GM18867 (cell line): ENCODE data around the gene SEZ6L2.
"Not testable (repeated sequence)": the region's sequence is repeated elsewhere in the genome, so short reads cannot be mapped to it uniquely, and the experiment has no call there.

Experiments used
- ATAC-seq: cut with Tn5 transposase; IDR thresholded peaks from one replicate; pipeline ENCODE4 v1.9.1; 2021; ENCODE audit warnings: mild to moderate bottlenecking, moderate library complexity; ENCODE audit not compliant: unreplicated experiment

The SEZ6L2 gene

DNA sequence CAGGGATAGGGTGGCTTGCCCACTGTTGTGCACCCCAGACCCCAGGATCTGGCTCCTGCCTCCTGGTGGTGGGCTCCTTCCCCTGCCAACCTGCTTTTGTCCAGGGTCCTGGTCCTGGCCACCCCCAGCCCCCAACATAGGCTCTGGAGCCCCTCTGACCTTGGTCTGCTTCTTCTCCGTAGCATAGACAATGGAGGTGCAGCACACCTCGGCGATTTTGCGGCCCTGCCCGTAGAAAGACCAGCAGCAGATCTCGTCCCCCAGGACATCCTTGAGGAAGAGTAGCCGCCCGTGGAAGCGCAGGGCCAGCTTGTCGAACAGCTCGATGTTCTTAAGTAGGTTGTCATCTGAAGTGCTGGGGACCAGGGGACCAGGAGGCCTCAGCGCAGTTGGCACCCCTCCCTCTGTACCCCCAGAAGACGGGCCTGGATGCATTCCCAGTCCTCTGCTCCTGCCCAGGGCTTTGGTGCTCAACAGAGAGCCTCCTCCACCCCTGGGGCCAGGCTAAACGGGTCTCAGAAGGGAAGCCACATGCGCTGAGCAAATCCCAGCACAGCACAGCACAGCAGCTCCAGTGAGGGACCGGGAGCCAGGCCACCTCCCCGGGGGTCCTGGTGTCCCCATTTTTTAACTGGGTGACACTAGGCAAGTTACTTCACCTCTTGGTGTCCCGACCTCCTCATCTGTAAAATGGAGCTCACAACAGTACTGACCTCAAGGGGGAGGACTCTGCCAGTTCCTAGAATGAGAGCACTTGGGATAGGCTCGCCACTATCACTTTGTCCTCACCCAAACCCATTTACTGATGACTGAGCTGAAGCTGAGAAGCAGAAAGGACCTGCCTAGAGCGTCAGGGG is 11.7 kb upstream of the SEZ6L2 start:
- no peak for ATAC-seq

DNA sequence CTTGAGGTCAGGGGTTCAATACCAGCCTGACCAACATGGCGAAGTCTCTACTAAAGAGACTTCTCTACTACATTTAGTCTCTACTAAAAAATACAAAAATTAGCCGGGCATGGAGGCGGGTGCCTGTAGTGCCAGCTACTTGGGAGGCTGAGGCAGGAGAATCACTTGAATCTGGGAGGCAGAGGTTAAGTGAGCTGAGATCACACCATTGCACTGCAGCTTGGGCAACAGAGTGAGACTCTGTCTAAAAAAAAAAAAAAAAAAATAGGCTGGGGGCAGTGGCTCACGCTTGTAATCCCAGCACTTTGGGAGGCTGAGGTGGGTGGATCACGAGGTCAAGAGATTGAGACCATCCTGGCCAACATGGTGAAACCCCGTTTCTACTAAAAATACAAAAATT is 10.5 kb upstream of the SEZ6L2 start:
- not testable (repeated sequence) for ATAC-seq

DNA sequence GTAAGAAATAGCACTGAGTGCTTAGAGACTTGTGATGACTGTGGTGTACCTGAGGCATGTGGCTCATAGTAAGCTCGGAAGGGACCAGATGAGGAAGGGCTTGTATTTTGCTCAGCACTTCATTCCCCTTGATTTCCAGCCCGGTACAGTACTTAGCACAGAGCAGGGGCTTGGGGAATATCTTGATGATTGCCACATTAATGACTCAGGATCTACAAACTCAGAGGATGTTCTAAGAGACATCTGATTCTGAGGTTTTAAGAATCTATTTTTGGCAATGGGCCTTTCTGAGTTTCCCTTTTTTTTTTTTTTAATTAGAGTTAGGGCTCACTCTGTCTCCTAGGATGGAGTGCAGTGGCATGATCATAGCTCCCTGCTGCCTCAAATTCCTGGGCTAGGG is 10.0 kb upstream of the SEZ6L2 start:
- no peak for ATAC-seq

DNA sequence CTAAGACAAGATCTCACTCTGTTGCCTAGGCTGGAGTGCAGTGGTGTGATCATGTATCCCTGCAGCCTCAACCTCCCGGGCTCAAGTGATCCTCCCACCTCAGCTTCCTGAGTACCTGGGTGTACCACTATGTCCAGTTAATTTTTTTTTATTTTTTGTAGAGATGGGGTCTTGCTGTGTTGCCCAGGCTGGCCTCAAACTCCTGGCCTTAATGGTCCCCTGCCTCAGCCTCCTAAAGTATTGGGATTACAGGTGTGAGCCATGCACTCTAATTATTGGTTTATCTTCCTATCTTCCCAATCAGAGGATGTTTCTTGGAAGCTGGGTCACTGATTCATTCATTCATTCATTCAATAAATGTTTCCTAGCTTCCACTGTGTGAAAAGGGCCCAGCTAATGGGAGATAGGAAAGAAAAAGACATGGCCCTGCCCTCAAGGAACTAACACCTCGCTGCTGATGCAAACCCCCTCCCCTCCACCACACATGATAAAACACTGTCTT is 9.4 kb upstream of the SEZ6L2 start:
- ATAC-seq, result no peak

DNA sequence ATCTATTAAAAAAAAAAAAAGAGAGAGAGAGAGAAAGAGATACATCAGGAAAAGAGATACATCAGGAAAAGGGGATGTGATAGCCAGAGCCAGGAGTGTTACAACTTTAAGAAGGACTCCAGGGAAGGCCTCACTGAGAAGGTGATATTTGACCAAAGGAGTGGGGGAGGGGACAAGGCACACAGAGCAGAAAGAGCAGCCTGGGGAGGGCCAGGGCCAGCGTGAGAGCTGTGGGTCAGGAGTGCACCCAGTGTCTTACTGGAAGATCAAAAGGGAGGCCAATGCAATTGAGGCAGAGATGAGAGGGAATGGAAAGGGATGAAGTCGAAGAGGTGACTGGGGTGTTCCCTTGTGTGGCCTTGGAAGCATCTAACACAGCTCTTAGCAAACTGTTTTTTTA is 8.6 kb upstream of the SEZ6L2 start:
- ATAC-seq, result no peak

DNA sequence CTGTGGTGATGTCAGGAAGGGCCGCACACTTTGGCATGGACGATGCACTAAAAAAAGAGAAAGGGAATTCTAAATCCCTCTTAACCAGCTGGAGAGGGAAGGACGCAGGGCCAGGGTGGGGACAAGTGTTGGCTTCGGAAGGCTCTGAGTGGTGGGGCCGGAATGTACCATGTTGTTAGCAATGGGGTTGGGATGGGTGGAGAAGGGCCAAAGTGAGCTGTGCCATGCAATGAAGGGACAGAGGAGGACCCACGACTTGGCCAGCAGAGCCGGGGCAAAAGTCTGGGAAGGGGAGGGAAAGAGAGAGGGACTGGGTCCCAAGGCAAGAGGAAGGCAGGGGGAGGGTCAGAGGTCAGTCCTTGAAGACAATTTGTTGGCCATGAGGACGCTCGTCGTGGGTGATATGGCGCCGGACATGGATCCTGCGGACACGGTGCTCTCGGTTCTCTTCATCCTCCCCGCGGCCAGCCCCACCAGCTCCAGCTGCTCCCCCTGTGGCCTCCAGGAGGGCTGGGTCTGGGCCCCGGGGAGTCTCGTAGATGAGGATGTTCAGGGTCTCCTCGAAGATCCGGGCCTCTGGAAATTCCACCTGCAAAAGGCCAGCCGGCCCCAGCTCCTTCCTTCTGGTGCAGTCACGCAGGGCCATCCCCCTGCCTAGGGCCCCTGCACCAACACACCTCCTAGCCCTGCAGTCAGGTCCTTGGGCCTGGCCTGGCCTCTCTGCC is 7.3 kb upstream of the SEZ6L2 start:
- no peak for ATAC-seq

DNA sequence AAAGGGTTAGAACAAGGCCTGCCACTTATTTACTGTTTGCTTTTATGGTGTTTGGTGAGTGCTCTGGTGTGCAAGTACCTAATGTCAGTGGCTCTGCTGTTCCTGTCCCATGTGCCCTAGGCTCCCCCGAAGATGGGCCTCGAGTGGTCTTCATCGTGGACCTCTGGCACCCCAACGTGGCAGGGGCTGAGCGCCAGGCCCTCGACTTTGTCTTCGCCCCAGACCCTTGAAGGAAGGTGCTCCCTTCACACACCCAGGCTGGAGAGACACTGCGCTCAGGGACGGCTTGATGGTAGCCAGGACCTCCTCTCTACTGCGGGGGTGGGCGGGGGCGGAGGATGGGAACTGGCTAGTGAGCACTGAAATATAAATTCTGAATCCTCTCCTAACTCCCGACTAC is 6.3 kb upstream of the SEZ6L2 start:
- no peak for ATAC-seq

DNA sequence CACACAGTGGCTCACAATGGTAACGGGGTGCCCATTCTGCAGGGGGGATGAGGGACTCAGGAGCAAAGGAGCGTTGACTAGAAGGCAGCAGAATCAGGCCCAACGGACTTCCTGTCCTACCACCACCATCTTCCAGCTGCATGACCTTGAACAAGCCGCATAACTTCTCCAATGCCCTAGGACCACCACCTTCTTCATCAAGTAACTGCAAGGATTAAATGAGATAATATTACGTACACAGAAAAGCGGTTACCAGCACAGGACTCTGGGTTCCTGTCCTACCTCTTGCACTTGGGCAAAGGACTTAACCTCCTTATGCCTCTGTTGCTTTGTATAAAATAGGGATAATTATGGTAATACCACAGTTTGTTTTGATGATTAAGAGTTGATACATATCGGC is 5.6 kb upstream of the SEZ6L2 start:
- ATAC-seq, result no peak

DNA sequence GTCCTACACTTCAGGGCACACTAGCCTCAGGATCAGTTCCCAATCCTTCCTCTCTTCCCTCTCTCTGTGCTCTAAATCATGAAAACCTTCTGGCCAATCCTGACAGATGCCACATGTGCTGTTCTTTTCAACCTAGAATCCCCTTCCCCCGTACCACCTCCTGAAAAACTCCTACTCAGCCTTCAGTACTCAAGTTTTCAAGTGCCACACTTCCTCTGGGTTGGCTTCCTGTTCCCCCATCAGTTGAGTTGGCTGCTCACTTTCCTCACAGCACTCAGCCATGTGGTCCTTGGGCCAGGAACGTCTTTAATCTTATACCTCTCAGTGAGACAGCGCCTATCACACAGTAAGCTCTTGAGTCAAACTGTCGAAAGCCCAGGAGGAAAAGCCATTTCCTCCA is 4.2 kb upstream of the SEZ6L2 start:
- ATAC-seq, result no peak

DNA sequence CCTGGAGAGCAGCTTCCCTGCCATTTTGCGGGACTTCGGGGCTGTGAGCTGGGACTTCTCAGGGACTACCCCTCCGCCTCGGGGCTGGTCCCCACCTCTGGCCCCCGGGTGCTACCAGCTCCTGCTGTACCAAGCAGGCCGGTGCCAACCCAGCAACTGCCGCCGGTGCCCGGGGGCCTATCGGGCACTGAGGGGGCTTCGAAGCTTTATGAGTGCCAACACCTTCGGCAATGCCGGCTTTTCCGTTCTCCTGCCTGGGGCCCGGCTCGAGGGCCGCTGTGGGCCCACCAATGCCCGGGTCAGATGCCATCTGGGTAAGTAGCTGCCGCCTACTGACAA is 2.2 kb upstream of the SEZ6L2 start:
- ATAC-seq, result no peak

DNA sequence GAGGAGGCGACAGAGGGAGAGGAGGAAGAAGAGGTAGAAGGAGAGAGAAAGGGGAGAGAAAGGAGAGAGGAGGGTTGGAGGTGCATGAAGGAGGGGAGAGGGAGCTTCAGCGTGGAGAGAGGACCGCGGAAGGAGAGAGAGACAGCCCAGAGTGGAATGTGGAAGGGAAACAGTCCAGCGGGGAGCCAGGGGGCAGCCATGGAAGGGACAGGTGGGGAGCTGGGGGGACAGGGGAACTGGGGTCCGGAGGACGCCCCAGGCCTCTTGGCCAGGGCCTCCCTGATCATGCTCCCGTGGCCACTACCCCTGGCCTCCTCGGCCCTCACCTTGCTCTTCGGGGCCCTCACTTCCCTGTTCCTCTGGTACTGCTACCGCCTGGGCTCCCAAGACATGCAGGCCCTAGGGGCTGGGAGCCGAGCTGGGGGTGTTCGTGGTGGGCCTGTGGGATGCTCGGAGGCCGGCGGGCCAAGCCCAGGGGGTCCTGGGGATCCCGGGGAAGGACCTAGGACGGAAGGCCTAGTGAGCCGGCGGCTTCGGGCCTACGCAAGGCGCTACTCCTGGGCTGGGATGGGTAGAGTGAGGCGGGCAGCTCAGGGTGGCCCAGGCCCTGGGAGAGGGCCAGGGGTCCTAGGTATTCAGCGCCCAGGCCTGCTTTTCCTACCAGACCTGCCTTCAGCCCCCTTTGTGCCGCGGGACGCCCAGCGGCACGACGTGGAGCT is 1.7 kb upstream of the SEZ6L2 start:
- no peak for ATAC-seq

DNA sequence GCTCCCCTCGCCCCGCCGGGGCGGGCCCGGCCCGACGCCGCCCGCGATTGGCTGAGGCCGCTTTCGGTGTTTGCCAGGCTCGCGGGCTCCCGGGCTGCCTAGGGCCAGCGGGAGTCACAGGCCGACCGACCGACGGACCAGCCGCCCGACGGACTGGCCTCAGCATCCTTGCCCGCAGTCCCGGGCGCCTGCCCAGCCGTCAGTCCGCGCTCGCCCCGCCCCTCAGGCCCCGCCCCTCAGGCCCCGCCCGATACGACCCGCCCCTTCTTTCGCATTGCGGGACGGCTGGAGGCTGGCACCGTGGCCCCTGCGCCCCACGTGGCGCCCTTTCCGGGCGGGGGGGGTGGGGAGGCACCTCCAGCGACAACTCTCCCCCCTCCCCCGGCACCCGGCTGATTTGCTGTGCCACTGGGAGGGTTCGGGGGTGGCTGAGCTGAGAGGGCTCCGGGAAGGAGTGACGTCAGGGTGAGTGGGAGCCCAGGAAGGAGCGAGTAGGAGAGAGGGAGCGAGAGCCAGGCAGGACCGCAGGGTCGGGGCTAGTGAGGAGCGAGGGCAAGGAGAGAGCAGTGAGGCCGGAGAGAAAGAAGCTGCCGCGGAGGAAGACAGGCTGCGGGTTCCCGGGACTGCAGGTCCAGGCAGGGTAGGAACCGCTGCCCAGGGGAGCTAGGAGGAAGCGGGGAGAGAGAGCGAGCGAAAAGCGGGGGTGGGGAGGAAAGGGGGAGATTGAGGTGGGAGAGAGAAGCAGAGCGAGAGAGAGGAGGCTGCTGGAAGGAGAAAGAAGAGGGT is 945 bp upstream of the SEZ6L2 start, which contains the start of gene ASPHD1:
ASPHD1 (plus strand) TSS at position 387 of the 786 bp plus-strand sequence. CDS start 484 bp downstream, outside the sequence.
- ATAC-seq, result peak; percentile 67

DNA sequence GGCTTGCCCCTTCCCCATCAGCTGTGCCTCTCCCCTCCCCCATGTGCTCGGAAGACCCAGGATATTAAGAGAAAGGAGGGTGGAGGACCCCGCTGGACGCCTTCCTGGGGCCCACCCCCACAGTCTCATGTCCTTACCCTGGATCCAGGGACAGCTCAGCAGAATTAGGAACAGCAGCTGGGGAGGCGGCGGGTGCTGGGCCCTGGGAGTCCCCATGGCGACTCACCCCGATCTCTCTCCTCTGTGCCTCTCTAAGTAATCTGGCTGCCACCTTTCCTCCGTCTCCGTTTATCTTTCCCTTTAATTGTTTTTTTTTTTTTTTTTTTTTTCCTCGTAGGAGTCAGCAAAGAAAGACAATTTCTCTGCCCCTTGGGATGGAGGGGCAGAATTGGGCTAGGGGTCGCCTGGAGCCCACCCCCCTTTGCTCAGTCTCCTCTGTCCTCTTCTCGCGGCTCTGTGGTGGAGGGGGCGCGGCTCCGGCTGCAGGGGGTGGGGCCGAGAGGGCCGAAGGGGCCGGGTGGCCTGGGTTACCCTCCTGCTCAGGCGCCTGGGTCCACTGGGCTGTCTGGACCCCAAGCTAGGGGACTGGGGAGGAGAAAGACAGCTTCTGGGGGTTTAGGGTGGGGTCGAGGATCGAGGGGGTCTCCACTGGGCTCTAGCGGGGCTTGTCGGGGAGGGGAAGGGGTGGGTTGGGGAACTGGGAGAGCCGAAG is 390 bp downstream of the SEZ6L2 start:
- no peak for ATAC-seq

DNA sequence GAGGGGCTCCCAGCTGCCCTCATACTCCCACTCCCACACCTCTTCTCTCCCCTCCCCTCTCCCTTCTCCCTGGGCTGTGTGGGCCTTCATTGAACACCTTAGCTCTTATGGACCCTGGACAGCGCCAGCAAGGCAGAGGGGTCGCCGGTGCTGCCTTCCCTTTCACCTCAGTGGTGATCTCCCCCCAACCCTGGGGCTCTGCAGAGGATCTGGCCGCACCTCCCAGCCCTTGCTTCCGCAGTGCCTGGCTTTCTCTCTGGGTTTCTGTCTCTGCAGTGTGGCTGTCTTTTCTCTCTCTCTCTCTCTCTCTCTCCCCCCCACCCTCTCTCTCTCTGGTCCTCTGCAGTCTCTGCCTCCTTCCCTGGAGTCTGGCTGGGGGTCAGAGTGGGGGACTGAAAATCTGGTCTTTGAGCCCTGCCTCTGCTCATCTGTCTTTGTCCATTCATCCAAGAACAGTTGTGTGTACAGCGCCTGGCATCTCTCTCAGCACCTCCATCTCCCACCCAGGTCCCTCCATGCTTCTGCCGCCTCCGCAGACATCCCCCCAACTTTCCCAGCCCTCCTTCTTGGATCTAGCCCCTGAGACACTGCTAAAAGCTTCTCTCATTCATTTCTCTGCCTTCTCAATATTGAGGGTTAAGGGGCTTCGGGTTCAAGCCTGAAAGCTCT is 1.1 kb downstream of the SEZ6L2 start:
- no peak for ATAC-seq

DNA sequence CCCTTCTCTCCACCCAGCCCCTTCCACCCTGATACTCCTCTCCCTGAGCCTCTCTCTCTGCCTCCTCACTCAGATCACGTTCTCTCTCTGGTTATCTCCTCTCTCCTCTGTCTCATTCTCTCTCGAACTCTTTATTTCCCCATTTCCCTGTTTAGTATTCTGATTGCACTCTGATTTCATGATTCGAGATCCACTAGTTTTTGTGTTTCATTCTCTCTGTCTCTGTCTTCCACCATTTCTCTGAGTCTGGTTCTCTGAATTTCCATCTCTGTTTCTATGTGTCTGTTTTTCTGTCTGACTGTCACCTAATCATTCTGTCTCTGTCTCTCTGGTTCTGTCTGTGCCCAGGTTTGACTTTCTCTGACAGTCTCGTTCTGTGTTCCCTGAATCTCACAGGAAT is 2.0 kb downstream of the SEZ6L2 start:
- no peak for ATAC-seq

DNA sequence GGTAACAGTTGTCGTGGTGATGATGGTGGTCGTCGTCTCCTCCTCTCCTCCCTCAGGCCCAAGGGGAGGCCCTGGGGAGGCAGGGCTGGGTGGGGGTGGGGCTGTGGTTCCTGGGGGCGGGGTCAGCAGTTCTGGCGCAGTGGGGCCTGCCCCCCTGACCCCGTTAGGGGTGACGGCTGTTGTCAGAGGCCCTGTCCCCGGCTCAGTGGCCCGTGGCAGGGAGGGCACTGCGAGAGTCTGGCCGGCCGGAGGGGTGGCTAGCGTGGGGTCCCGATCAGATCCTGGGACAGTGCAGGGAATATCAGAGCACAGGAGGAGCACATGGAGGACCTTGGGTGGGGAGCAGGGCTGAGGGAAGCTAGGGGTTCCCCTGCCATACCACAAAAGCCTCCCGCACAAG is 2.5 kb downstream of the SEZ6L2 start:
- ATAC-seq, result no peak

DNA sequence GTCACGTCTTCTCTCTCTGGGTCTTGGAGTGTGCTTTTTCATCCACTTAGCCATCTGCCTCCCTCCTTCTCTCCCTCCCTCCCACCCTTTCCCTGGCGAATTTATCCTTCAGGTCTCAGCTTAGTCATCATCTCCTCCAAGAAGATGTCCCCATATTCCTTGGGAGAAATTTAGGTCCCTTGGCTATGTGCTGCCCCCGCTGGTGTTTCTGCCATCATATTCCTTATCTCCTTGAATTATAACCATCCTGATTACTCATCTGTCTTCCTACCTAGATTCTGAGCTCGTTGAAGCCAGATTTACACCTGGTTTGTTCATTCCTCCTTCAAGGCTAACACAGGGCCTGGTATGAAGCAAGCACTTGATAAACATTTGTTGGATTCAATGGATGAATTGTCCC is 5.0 kb downstream of the SEZ6L2 start:
- ATAC-seq, result no peak

DNA sequence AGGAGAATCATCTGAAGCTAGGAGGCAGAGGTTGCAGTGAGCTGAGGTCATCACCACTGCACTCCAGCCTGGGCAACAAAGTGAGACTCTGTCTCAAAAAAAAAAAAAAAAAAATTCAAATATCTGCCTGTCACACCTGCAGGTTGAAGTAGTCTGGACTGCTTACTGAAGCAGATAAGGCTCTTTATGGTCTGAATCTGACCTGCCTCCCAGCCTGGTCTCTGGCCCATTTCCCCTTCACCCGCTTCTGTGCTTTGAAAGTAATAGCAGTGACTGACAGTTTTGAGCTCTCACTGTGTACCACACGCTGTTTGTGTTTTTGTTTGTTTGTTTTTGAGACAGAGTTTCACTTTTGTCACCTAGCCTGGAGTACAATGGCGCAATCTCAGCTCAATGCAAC is 5.8 kb downstream of the SEZ6L2 start:
- ATAC-seq, result no peak

DNA sequence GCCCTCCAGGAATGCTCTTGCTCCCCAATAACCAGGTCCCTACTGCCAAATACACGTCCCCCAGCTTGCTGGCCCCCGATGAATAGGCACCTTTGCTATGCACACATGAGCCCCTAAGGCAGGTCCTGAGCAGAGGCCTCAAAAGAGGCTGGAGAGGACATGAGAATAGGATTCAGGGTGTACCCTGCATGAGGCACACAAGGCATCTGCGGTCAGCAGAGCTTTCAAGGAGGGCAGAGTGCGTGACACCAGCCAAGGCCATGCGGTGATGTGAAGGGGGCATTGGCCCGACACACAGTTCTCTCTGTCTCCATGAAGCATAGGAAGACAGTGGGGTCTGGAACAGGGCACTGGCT is 6.9 kb downstream of the SEZ6L2 start:
- no peak for ATAC-seq
